Epithelial cell of esophagus (primary cell): ENCODE data around the gene CLIP1.
A peak's percentile ranks its signal among the peaks of the same experiment; 100 is the strongest.
"Not testable (repeated sequence)": the region's sequence is repeated elsewhere in the genome, so short reads cannot be mapped to it uniquely, and the experiment has no call there.

Source experiments
- DNase-seq: peaks from one replicate; pipeline ENCODE4 v3.0.0; 2010; ENCODE audit warnings: low read depth
- H3K4me3 ChIP-seq: 2 replicates; pipeline ENCODE4 v1.5.1; 2011; ENCODE audit warnings: mild to moderate bottlenecking, low read length, control low read depth
- CTCF ChIP-seq: IDR thresholded peaks from 2 replicates; pipeline ENCODE4 v1.5.1; 2011; ENCODE audit warnings: low read depth, mild to moderate bottlenecking, low read length, control low read depth, inconsistent platforms; ENCODE audit not compliant: insufficient read depth; ENCODE audit errors: missing control alignments

The CLIP1 gene

GRCh38 chr12:122423258-122424165 lies 1.0 kb upstream of the CLIP1 start:
- no peak for TF ChIP-seq CTCF
- H3K4me3 ChIP-seq: peak overlapping the region; percentile 61
- peak; percentile 43 for DNase-seq

- no peak for TF ChIP-seq CTCF
- H3K4me3 ChIP-seq: peak overlapping the region; percentile 61
- peak; percentile 82 for DNase-seq
Observed at GRCh38 chr12:122422730-122423257, 325 bp upstream of the CLIP1 start.

- DNase-seq: peak; percentile 83
- no peak for TF ChIP-seq CTCF
Observed at GRCh38 chr12:122421187-122421820, 1.2 kb downstream of the CLIP1 start.

GRCh38 chr12:122420471-122421162 lies 1.9 kb downstream of the CLIP1 start:
- H3K4me3 ChIP-seq: peak overlapping the region; percentile 81
- TF ChIP-seq CTCF: no peak
- DNase-seq: no peak

More at GRCh38 chr12:122421187-122421820, 1.2 kb downstream of the CLIP1 start:
- peak overlapping the region; percentile 81 for H3K4me3 ChIP-seq

GRCh38 chr12:122419094-122419493 lies 3.4 kb downstream of the CLIP1 start:
- H3K4me3 ChIP-seq, DNase-seq: not testable (repeated sequence)

GRCh38 chr12:122415665-122416064 lies 6.8 kb downstream of the CLIP1 start:
- H3K4me3 ChIP-seq, DNase-seq: not testable (repeated sequence)

- H3K4me3 ChIP-seq: no peak overlapping the region
- DNase-seq: no peak
- no peak for TF ChIP-seq CTCF
Observed at GRCh38 chr12:122413516-122414404, 8.7 kb downstream of the CLIP1 start.
